Left ventricle myocardium superior (tissue), 1 donor: Measurements from ENCODE around the gene CACNG8. TPM values are rescaled to one million over a fixed set of nuclear protein-coding genes. Genes with fewer than 3 reads are reported as not detected.
"Not testable (repeated sequence)": the region's sequence is repeated elsewhere in the genome, so short reads cannot be mapped to it uniquely, and the experiment has no call there.

ENCODE experiments used
- ATAC-seq: fragments of 200-7000 bp; cut with Tn5 transposase; one replicate; pipeline ENCODE4 v1.9.1; 2020; ENCODE audit warnings: mild to moderate bottlenecking, moderate library complexity
- DNase-seq: peaks from one replicate; pipeline ENCODE4 v3.0.0-alpha.2; 2020
- intact Hi-C: fragments of 100-400 bp; cut with micrococcal nuclease; formaldehyde crosslinking; loops from one replicate; pipeline ENCODE4 v1.11.0; 2022
- long read RNA-seq: library from polyadenylated mRNA; unstranded; transcript quantifications from one replicate; pipeline ENCODE4 v2.0.0, GENCODE V29; 2021
- total RNA-seq: library from RNA; stranded (reverse); fragmentation: NEBNext Ultra II Directional; extraction: Animal tissue kit (Norgen Biotek cat#: 25700); gene quantifications from one replicate; pipeline ENCODE4 v1.2.1, GENCODE V29; 2021
- donor health status: DM: no; HTN: yes; CAD: no; lungs with severe emphysema.

The CACNG8 gene
- total RNA-seq = 0.02 TPM
- long read RNA-seq = 0 reads

GRCh38 chr19:53962887-53963431 is at the start of gene CACNG8:
Gene CACNG8, plus strand, starts transcription at chr19:53962937.
- DNase-seq (no peak), ATAC-seq (no peak)
- intact Hi-C loops = no loop called here

- intact Hi-C loops = loop anchor here (10.0 kb wide), 1 partner anchor 110 kb away; no protein-coding TSS in a partner anchor
- DNase-seq (no peak), ATAC-seq (no peak)
Observed at GRCh38 chr19:53915000-53915399, 47.7 kb upstream of the CACNG8 start.

GRCh38 chr19:53916004-53916403 is 46.7 kb upstream of the CACNG8 start:
- DNase-seq (no peak), ATAC-seq (no peak)
- intact Hi-C loops = loop anchor here (10.0 kb wide), 1 partner anchor 109 kb away; no protein-coding TSS in a partner anchor

GRCh38 chr19:53917356-53917755 is 45.4 kb upstream of the CACNG8 start:
- no peak for DNase-seq

GRCh38 chr19:53927739-53928138 is 35.0 kb upstream of the CACNG8 start:
- DNase-seq = peak; percentile 39
- ATAC-seq = no peak
- intact Hi-C loops = no loop called here

More at GRCh38 chr19:53917356-53917755, 45.4 kb upstream of the CACNG8 start:
- no peak for ATAC-seq
- intact Hi-C loops = loop anchor here (10.0 kb wide), 1 partner anchor 107 kb away; no protein-coding TSS in a partner anchor

GRCh38 chr19:53936029-53936428 is 26.7 kb upstream of the CACNG8 start:
- intact Hi-C loops = no loop called here
- DNase-seq = no peak
- no peak for ATAC-seq

- DNase-seq (no peak), ATAC-seq (no peak)
- intact Hi-C loops = no loop called here
Observed at GRCh38 chr19:53942001-53942786, 20.5 kb upstream of the CACNG8 start.

GRCh38 chr19:53944416-53944815 is 18.3 kb upstream of the CACNG8 start:
- ATAC-seq (no peak), DNase-seq (no peak)
- intact Hi-C loops = no loop called here

GRCh38 chr19:53944933-53945332 is 17.8 kb upstream of the CACNG8 start:
- intact Hi-C loops = no loop called here
- no peak for ATAC-seq
- DNase-seq = no peak

- no peak for ATAC-seq
- intact Hi-C loops = no loop called here
- no peak for DNase-seq
Observed at GRCh38 chr19:53945441-53945840, 17.3 kb upstream of the CACNG8 start.

- intact Hi-C loops = no loop called here
- ATAC-seq (no peak), DNase-seq (no peak)
Observed at GRCh38 chr19:53945998-53946397, 16.7 kb upstream of the CACNG8 start.

- DNase-seq (no peak), ATAC-seq (no peak)
- intact Hi-C loops = no loop called here
Observed at GRCh38 chr19:53947624-53948023, 15.1 kb upstream of the CACNG8 start.

- DNase-seq, ATAC-seq, intact Hi-C loops: not testable (repeated sequence)
Observed at GRCh38 chr19:53948611-53949010, 14.1 kb upstream of the CACNG8 start.

GRCh38 chr19:53951436-53951835 is 11.3 kb upstream of the CACNG8 start:
- intact Hi-C loops = no loop called here
- no peak for ATAC-seq
- DNase-seq = no peak

GRCh38 chr19:53951947-53952346 is 10.8 kb upstream of the CACNG8 start:
- ATAC-seq (no peak), DNase-seq (no peak)
- intact Hi-C loops = no loop called here

- ATAC-seq = no peak
- intact Hi-C loops = no loop called here
Observed at GRCh38 chr19:53953383-53953782, 9.4 kb upstream of the CACNG8 start.

GRCh38 chr19:53957448-53958167 is 5.1 kb upstream of the CACNG8 start:
- intact Hi-C loops = no loop called here
- no peak for ATAC-seq
- no peak for DNase-seq

More at GRCh38 chr19:53953383-53953782, 9.4 kb upstream of the CACNG8 start:
- DNase-seq = no peak

- intact Hi-C loops = no loop called here
- ATAC-seq = no peak
- DNase-seq = no peak
Observed at GRCh38 chr19:53958168-53958571, 4.6 kb upstream of the CACNG8 start.

- ATAC-seq (no peak), DNase-seq (no peak)
- intact Hi-C loops = no loop called here
Observed at GRCh38 chr19:53958823-53959757, 3.6 kb upstream of the CACNG8 start.
